HT-29 (cell line): Measurements from ENCODE around the gene GID8. TPM values are rescaled to one million over a fixed set of nuclear protein-coding genes. Genes with fewer than 3 reads are reported as not detected.

Experiments used
- DNase-seq: peaks from one replicate; pipeline ENCODE4 v3.0.0-alpha.2; 2015; ENCODE audit warnings: low spot score
- total RNA-seq: library from RNA; depleted of rRNA; stranded (reverse); fragments of >200 nt; shearing (Covaris generic); gene quantifications from 2 replicates; pipeline ENCODE4 v1.2.3, GENCODE V29; 2014

GID8 gene
- total RNA-seq, 1 experiment from 2014 or later: 66.9 TPM

- no peak for DNase-seq
These were observed 3.8 kb downstream of the GID8 start for GRCh38 chr20:62941792-62942191.

- no peak for DNase-seq
These were observed 4.5 kb downstream of the GID8 start for GRCh38 chr20:62942456-62942855.

- DNase-seq: no peak
These were observed 5.4 kb downstream of the GID8 start for GRCh38 chr20:62943396-62943795.

GRCh38 chr20:62944184-62944583 is 6.2 kb downstream of the GID8 start:
- DNase-seq: no peak

GRCh38 chr20:62944746-62945145 is 6.8 kb downstream of the GID8 start:
- no peak for DNase-seq

- no peak for DNase-seq
These were observed 7.9 kb downstream of the GID8 start for GRCh38 chr20:62945771-62946339.

GRCh38 chr20:62946918-62947317 is 9.0 kb downstream of the GID8 start:
- no peak for DNase-seq

- no peak for DNase-seq
These were observed 9.8 kb downstream of the GID8 start for GRCh38 chr20:62947532-62948300.

GRCh38 chr20:62949153-62949821 is 11.3 kb downstream of the GID8 start:
- no peak for DNase-seq

GRCh38 chr20:62949962-62950361 is 12.0 kb downstream of the GID8 start:
- DNase-seq: no peak

GRCh38 chr20:62950741-62951140 is 12.8 kb downstream of the GID8 start:
- no peak for DNase-seq

- no peak for DNase-seq
These were observed 13.4 kb downstream of the GID8 start for GRCh38 chr20:62951143-62951895.

- DNase-seq: no peak
These were observed 14.0 kb downstream of the GID8 start for GRCh38 chr20:62951896-62952372.

GRCh38 chr20:62952373-62952967 is 14.5 kb downstream of the GID8 start, which contains the start of gene SLC17A9:
TSS of gene SLC17A9 (plus strand) at chr20:62952709. CDS start at chr20:62952831, 122 bp downstream.
- peak; percentile 96 for DNase-seq

GRCh38 chr20:62952968-62953838 is 15.3 kb downstream of the GID8 start:
- peak; percentile 74 for DNase-seq

GRCh38 chr20:62953839-62954703 is 16.1 kb downstream of the GID8 start:
- DNase-seq: peak; percentile 73

GRCh38 chr20:62955519-62956386 is 17.8 kb downstream of the GID8 start:
- DNase-seq: no peak

- DNase-seq: no peak
These were observed 18.6 kb downstream of the GID8 start for GRCh38 chr20:62956387-62957135.
